HG02840 (cell line): ENCODE data around the gene NECTIN3.

Experiments
- ATAC-seq: cut with Tn5 transposase; IDR thresholded peaks from one replicate; pipeline ENCODE4 v1.9.1; 2021; ENCODE audit warnings: mild to moderate bottlenecking, moderate library complexity, moderate number of reproducible peaks; ENCODE audit not compliant: unreplicated experiment, low FRiP score

The NECTIN3 gene

GRCh38 chr3:111080413-111080812 lies 8.8 kb downstream of the NECTIN3 start:
- ATAC-seq, result no peak

GRCh38 chr3:111081008-111081545 lies 9.5 kb downstream of the NECTIN3 start:
- ATAC-seq, result no peak

DNA sequence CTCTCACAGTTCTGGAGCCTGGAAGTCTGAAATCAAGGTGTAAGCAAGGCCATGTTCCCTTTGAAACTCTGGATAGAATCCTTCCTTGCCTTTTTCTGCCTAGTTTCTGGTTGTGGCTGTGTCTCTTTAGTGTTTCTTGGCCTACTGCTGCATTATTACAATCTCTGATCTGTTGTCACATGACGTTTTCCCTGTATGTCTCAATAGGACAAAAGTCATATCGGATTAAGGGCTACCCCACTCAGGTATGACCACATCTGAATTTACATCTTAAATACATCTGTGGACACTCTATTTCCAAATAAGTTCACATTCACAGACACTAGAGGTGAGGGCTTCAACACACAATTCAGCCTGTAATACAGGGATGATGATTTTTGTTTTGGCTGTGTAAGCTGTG lies 13.3 kb downstream of the NECTIN3 start:
- no peak for ATAC-seq

GRCh38 chr3:111087924-111088469 lies 16.4 kb downstream of the NECTIN3 start:
- no peak for ATAC-seq

DNA sequence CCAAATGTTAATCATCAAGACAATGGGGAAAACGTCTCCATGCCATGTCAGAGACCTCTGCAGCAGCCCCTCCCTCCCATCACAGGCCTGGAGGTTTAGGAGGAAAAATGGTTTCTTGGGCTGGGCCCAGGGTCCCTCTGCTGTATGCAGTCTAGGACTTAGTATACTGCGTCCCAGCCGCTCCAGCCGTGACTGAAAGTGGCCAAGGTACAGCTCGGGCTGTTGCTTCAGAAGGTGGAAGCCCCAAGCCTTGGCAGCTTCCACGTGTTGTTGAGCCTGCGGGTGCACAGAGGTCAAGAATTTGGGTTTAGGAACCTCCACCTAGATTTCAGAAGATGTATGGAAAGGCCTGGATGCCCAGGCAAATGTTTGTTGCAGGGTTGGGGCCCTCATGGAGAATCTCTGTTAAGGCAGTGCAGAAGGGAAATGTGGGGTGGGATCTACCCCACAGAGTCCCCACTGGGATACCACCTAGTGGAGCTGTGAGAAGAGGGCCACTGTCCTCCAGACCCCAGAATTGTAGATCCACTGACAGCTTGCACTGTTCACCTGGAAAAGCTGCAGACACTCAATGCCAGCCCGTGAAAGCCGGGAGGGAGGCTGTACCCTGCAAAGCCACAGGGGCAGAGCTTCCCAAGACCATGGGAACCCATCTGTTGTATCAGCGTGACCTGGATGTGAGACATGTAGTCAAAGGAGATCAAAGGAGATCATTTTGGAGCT lies 25.0 kb downstream of the NECTIN3 start:
- no peak for ATAC-seq

DNA sequence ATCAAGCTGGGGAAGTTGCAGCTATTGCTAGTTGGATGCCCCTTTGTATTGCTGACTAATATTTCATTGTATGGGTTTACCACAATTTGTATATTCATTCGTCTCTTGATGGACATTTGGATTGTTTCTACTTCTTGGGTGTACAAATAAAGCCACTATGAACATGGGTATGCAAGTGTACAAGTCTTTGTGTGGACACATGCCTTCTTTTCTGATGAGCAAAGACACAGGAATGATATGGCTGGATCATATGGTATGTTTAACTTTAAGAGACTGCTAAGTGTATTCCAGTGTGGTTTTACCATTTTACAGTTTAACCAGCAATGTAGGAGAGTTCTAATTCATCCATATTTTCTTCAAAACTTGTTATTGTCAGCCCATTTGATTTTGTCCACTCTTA lies 32.2 kb downstream of the NECTIN3 start:
- ATAC-seq, result no peak

GRCh38 chr3:111106993-111107661 lies 35.5 kb downstream of the NECTIN3 start:
- ATAC-seq, result no peak

DNA sequence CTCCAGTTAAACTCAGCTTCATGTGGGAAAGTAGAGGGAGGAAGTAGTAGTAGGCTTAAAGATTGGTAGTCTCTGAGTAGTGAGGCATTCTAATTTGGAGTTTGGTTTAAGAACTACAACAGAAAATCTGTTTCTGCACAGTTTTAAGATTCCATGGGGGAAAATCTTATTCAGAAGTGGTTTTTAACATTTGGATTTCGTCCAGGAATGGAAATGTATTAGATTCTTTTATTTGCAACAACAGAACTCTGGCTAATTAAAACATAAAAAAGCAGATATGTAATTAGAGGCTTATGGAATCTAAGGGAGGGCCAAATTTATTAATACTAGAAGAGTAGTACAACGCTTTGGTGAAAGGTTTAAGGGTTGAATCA lies 36.0 kb downstream of the NECTIN3 start:
- ATAC-seq, result no peak

- ATAC-seq, result no peak
Measured at GRCh38 chr3:111112913-111113312, 41.3 kb downstream of the NECTIN3 start.

DNA sequence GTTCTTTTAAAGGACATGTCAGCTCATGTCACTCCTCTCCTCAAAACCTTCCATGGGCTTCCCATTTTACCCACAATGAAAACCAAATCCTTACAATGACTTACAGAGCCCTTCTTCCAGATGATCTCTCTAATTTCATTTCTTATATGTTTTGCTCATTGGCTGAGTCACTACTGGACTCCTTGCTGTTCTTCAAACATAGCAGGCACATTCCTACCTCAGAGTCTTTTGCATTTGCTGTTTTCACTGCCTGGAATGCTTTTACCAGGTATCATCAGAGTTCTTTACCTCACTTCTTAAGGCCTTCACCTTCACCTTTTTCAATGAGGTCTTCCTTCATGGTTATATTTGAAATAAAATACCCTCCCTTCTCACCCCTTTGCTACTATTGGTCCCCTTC lies 57.3 kb downstream of the NECTIN3 start:
- no peak for ATAC-seq

DNA sequence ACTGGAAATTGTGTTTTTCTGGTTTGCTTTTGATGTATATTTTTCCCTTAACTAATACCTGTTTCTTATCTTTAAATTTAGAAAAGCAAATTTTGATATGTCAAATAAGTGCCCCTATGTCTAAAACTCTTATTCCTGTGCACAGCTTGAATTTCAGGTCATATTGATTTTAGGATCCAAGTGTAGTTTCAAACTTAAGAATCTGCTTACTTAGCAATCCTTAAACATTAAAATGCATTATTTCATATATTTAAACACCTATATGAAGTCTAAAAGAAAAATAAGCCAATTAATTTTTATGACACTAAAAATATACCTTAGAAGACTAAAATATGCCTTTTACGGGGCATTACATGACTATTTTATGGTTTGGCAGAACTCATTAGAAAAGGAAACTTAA lies 59.2 kb downstream of the NECTIN3 start:
- ATAC-seq, result no peak

DNA sequence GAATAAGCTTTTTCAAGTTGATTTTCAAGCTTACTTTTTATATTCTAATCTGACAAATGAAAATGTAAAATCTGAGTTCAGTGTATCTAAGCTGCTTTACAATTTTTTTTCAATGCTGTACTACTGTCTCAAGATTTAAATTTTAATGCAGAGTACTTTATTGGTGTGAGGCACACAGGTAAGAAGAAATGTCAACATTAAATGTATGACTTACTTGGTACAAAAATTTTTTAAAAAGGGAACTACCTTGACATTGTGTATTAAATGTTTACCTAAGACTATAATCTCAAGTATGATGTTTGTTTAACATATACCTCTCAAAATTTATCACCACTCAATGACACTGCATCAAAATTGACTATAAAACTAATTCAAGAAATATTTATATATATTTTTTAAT lies 62.7 kb downstream of the NECTIN3 start:
- ATAC-seq, result no peak

DNA sequence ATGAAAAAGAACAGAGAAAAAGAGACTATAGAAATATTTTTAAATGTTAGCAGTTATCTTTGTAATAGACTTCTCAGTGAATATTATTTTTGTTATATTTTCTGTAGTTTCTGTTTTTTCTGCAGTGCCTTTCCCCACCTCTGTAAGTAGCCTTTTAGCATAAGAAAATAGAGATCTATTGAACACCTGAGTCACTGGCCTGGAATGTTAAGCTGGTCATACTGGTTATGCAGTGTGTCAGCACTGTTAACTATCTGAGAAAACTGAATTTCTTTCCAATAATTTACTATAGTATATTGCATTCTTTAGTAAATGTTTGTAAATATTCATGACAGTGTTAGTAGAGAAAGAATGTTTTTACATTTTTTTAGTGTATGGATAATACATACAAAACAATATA lies 79.8 kb downstream of the NECTIN3 start:
- ATAC-seq, result no peak

- no peak for ATAC-seq
Measured at GRCh38 chr3:111152496-111152895, 80.9 kb downstream of the NECTIN3 start.

DNA sequence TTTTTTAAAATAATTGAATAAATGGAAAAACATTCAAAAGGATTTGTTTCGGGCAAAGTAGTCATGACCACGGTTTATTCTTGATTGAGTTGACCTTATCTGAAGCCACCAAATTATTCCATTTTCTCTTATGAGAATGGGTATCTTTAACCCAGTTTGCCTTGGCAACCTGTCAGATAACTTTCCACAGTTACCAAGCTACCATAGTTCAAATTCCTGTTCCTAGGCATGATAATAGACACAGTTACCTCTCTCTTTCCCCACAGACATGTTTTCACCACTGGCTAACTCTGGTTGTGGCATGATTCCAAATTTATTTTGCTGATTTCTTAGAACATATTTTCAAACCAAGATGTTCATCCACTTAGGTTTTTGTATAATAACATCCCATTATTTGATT lies 84.9 kb downstream of the NECTIN3 start:
- ATAC-seq, result no peak

GRCh38 chr3:111159391-111159790 lies 87.8 kb downstream of the NECTIN3 start:
- no peak for ATAC-seq

- ATAC-seq, result no peak
Measured at GRCh38 chr3:111164621-111165020, 93.0 kb downstream of the NECTIN3 start.

DNA sequence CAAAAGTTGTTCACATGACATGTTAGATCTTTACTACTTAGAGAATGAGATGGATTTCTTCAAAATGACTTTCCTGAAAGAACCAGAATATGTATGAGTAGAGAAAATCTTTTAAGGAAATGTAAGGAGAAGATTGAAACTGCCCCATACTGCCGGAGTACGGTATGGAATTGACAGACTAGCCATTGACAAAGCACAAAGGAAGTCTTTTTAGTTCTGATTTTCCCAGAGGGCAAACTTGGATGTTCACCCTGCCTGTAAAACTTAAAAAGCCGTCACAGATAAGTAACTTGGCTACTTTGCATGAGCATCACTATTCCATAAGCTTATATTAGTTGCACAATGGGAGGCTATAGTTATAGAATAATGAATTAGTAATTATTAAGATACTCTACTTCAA lies 93.8 kb downstream of the NECTIN3 start:
- ATAC-seq, result no peak

DNA sequence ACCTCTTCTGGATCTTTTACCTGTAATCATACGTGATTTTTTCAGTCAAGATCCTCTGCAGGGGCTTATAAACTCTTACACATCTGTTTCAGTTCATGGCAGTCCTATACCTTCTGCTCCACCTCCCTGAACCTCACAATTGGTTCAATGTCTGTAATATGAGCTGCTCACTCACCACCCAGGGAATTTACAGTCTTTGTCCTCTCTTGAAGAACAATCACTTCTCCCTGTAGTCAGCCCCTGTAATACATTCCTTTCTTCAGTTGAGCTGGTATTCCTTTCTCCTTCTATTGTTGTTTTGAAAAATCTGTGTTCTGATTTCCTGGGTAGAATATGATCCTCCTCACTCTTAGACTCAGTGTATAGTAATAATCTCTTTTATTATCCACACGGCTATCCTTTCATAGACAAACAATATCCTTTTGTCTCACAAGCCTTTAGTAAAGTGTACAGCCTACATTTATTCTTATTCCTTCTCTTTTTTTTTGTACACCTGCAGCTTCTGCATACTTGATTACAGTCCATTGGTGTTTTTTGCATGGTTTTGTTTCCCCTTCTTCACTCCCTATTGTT lies 101.8 kb downstream of the NECTIN3 start:
- ATAC-seq, result no peak

DNA sequence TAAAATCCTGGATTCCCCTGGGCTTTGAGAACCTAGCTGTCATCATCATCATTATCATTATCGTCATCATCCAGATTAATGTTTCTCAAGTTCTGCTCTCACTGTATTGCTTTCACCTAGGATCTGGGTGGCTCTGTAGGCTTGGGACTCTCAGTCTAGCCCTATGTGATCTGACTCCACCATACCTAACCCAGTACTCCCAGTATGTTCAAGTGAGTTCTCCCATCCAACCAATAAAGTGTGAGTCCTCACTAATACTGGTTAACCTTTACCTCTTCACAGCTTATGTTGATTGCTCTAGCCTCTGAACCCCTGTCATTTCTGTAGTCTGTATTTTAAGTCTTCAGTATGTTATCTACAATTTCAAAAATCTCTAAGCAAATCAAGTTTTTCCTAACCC lies 102.3 kb downstream of the NECTIN3 start:
- no peak for ATAC-seq

GRCh38 chr3:111190518-111190917 lies 118.9 kb downstream of the NECTIN3 start:
- no peak for ATAC-seq
